CD4-positive, alpha-beta T cell treated with Interleukin-6 at 100 ng/mL for 8 hours (primary cell): ENCODE measurements around the gene DICER1.
A peak's percentile ranks its signal among the peaks of the same experiment; 100 is the strongest.

Source experiments
- DNase-seq: peaks from one replicate; pipeline ENCODE4 v3.0.0-alpha.2; 2020; ENCODE audit warnings: mixed read lengths, low spot score

Gene DICER1

DNA sequence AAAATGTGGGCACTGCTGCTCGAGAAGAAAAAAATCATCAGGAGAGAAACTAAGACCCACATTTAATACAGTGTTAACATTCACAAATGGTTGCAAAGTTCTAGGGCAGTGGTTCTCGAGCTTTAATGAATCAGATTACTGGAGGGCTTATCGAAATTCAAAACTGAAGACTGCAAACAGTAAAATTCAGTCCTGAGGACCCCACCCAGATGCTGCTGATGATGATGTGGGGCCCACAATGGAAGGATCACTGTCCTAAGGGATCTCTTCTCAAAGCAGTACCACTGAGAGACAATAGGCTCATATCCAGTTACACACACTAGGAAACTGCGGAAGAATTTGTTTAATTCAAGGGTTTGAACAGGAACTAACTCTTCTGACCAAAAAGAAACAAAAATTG, 31.4 kb downstream of the DICER1 start:
- no peak for DNase-seq

DNA sequence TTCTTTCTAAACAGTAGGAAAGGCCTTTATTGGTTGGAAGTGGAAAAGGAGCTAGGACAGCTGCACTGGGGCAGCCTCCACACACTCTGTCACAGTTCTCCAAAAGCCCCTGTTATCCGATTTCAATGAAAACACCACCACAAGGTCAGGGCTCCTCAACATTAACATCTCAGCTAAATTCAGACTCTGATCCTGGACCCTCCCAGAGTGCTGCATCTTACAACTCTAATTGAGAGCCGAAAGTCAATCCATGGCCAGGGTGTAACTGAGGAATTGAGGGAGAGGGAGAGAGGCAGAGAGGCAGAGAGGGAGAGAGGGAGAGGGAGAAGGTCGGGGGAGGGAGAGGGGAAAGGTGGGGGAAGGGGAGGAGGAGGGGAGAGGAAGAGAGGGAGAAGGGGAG, 32.1 kb downstream of the DICER1 start:
- DNase-seq: no peak

DNA sequence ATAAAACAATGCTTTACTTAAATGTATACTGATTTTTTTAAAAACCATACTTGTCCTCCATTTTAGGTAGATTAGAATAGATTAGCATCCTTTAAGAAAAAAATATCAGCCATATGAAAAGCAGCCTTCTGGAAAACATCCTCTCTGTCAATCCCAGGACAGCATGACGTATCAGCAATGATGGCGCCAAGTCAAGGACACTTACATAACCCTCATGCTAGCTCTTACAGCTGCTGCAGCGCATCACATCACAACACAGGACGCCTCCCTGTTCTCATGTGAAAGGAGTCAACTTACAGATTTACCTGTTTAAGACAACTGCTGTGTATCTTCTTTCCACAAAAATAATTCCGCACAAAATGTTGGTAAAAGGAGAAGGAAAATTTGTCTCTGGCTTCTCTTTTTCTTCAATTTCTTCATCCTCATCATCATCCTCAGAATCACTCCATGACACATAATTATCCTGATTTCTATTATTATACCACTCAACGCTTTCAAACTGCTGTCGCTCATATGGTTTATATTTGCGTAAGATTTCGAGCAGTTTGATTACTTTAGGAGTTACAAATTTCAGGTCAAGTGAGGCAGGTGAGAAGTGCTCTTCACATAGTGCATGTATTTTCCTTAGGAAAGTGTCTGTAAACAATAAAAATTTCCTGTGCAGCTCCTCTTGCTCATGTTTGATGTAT, 33.3 kb downstream of the DICER1 start:
- no peak for DNase-seq

DNA sequence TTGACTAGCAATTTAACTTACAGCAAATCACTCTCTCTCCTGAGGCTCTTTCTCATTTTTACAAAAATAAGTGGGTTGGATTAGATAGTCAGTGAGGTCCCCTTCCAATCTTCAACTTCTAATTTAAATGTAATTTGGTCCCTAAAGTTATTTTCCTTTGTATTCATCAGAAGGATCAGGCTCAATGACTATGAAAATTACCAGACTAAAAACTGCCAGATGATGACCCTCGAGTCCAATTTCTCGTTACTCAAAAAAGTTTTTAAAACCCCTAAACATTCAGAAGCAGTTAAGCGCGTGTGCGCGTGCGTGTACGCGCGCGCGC, 34.7 kb downstream of the DICER1 start:
- no peak for DNase-seq

DNA sequence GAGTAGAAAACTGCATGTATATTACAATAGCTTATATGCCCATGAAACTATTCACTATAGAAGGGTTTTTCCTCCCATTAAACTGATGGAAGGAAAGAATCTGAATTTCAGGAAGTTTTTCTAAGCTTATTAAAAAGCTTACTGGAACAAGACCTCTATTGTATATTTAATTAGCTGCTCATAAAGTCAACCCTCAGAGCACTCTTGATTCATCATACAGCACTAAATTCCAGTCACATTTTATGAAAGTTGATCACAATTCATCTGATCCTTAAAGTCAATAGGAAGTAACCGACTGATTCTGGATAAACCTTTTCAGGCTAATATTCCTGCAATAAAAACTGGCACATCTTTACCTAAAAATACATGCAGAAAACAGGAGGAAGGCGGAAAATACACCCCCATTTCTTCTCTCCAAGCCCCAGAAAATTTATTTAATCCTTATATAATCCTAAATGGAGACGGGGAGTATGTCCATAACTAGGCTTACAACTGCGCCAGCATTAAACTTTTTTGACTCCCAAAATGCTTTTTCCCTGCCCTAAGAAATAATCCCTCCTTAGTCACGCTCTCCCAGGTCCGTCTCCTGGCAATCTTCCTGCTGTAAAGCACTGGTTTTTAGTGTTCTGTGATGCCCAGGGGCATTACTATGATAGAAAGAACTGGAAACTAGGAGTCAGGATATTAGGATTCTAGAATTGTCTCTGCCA, 35.3 kb downstream of the DICER1 start:
- no peak for DNase-seq

DNA sequence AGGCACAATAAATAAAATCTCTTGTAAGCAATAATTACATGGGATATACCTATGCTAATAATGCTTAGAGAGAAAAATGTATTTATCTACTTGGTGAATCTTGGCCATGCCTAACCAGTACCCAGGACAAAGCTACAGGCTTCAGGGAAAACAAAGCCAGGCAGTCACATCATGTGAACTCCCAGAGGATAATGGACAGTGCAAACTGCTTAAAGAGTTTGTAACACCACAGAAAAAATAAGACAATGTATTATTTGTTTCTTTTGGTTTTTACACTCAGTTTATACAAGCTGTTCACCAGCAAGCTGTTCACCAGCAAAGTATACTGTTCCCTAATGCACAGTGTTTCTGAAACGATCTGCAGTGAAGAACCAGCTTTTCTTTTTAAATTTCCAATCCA, 38.0 kb downstream of the DICER1 start:
- DNase-seq: no peak

DNA sequence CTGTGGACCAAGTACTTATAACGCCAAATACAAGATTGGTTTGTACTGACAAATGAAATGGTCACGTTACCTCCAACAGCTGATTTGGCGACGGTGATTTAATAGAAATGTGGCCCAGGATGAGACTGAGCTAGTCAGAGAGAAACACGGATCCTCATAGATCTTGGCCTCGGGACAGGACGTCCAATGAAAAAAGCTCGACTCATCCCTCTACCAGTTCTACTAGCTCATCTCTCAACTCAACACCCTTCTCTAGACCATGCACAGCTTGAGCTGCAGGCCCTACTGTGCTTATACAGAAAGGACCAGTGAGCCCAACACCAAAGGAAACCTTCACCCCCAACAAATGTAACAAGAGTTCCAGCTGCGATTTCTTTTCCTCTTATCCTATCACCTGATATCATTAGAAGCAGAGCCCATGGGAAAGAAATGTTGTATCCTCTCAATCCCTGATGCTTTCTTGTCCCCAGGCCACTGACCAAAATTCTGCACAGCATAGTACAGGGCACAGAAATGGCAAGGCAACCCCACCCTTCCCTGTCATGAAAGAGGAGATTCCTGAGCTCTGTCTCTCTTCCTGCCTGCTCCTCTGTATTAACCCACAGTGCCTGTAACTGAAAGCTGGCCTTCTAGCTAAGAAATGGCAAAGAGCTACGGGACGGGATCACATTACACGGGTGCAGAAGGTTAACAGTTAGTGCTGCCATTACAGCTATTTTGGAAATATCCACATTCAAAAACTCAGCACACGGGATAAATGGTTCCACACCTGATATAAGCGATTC, 39.2 kb downstream of the DICER1 start:
- DNase-seq: no peak

DNA sequence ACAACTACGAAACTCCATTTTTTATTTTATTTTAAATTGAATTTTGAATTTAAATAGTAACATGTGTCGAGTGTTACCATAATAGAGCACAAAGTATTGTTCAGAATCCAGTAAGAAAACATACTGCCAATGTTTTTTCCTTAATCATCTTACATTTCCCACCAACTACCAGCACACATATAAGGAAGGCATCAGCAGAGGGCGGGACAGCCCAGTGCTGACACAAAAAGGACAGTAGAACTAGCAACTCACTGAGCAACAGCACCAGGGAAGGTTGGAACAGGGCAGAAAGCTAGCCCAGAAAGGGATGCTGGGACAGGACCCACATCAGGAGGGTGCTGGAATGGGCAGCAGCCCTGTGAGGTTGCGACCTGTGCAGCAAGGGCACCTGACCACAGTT, 43.9 kb downstream of the DICER1 start:
- DNase-seq: no peak

DNA sequence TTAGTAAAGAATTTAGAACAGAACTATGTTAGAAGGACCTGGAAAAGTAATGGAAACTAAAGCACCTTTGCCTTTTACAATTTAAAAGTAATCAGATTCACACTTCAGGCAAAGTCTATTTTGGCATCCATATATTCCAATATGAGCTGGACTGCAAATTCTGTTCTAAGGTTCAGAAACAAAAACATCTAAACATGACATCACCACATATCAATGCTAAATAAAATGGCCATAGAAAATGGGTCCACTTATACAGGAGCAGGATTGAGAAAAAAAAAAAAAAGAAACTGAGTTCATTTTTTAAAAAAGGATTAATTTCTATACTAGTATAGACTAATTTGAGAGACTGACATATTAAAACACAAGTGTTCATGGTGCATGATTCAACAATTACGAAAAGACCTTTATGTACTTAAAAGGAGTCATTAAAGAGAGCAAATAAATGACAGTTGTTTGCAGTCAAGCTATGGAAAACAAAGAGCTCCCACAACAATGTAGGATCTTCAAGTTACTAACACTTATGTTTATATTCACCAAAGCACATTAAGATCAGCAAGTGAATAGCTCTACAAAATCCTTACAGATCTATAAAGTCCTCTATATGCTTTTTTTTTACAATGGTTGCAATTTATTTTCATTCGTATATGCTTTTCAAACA, 45.7 kb downstream of the DICER1 start:
- no peak for DNase-seq

DNA sequence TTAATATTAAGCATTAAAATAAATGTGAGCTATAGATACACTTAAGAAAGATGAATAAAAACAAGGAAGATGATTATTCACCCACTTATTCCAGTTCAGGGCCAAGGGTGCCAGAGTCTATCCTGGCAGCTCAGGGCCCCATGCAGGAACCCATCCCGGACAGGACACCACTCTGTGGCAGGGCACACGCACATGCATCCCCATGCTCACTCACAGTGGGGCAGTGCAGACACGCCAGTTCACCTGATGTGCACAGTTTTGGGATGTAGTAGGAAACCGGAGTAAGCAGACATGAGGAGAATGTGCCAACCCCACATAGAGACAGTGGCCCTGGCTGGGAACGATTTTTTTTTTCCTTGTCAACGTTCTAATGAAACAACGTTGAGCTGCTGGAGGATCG, 47.2 kb downstream of the DICER1 start:
- no peak for DNase-seq

DNA sequence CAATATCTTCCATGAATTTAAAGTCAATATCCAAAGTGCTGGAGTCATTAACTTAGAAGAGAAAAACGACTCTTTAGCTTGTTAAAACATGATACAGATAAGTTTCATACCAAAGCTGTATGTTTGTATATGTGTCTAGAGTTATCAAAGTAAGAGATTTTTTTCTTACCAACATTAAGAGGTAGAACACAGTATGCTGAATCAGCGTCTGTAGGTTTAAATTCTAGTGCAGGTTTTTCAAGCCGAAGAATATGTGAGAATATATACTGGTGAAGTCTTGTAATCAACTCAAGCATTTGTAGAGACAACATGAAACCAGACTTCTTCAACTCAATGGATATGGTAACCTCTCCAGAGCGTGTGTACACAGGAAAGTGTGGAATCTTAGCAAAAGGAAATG, 49.6 kb downstream of the DICER1 start:
- DNase-seq: no peak

DNA sequence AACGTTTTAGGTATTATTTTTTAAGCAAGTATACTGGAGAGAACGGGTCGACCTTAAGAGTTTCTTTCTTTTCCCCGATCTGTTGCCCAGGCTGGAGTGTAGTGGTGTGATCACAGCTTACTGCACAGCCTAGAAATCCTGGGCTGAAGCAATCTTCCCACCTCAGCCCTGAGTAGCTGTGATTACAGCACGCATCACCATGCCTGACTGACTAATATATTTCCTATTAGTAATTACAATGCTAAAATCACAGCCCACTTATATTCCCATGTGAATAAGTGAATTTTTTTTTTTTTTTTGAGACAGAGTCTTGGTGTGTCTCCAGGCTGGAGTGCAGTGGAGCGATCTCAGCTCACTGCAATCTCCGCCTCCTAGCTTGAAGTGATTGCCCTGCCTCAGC, 50.4 kb downstream of the DICER1 start:
- no peak for DNase-seq

DNA sequence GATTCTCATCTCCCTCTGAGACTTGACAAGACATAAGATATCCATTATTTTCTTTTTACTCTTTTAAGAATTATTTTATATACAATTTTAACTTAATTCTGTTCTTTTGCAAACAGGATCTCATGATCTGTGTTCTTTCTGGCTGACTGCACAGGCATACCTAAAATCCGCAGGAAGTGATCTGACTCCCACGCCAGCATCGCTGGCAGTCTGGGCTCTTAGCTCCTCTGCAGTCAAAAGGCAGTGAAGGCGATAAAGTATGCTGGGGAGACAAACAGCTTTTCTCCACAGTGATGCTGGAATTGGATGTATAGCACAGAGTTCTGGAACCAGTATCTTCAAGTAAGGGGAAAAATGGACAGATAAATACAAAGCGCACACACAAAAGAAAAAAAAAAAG, 52.4 kb downstream of the DICER1 start:
- no peak for DNase-seq

DNA sequence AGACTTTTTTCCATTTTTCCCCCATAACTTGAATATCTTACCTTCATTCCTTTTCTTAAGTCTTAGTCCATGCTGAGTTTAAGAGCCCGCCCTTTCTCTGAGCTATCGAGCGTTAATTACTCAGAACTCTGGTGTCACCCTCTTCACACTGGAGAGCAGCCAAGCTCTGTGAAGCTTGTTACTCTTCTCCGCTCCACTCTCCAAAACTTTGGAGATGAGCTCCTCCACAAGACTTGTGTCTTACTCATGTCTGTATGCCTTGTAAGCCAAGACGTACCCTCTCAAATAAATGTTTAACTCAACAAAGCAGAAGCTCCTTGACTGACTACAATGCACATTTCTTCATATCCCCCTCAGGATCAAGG, 54.7 kb downstream of the DICER1 start:
- DNase-seq: no peak

DNA sequence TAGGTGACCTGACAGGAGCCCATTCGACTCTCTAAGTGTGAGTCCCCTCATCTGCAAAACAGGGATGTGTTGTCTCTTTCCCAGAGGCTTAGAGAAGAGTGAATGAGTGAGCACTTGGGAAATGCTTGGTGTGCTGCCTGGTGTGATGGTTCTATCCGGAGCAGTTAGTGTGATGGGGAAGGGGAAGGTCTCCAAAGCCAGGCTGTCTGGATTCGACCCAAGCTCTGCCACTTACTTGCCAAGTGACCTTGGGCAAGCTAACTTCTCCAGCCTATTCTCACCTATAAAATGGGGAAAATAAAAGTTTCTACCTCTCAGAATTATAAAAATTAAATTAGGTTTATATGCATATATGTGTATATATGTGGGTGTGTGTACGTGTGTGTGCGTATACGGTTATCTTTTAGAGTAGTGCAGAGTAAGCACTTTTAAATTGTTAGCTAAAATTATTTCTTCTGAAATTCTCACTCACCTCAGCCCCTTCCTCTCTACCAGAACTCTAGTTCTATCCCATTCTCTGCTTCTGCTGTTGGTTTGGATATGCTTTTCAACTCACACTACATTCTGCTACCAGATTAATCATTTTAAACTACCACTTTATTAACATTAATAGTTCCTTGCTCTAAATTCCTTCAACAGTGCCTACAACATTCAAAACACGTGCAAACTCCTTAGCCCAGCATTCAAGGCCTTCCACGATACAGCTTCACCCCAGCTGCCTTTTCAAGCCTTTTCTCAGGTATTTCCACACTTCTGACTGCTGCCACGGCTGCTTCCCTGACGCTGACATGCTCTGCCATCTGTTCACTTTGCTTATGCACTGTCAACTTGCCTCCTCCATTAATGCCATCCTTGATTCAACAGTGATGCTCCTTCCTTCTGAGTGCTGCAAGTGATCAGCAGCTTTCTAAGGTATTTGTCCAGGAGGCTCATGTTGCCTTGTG, 55.3 kb downstream of the DICER1 start:
- no peak for DNase-seq

DNA sequence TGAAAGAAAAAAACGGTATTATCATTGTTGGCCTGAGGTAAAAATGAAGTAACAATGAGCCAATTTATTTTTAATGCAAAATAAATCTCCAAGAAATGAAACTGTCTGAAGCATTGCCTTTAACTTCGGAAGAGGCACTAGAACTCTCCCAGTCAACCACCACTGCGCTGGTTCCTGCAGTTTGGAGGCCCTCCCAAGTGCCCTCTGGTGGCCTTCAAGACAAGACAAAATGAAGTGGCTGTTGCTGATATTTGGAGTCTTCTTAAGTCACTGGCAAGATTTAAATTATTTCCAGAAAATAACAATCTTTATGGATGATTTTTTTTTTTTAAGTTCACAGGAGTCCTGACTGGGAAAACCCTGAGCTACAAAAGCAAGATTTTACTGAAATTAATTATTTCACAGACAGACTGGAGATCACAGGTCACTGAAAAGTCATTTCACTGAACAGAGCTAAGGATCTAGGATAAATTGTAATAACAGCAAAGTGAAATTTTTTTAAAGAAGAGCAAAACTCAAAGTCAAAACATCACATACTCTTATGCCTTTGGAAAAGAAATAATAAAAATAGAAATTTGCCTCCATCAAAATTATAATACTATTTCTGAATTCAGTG, 58.2 kb downstream of the DICER1 start:
- peak; percentile 27 for DNase-seq

DNA sequence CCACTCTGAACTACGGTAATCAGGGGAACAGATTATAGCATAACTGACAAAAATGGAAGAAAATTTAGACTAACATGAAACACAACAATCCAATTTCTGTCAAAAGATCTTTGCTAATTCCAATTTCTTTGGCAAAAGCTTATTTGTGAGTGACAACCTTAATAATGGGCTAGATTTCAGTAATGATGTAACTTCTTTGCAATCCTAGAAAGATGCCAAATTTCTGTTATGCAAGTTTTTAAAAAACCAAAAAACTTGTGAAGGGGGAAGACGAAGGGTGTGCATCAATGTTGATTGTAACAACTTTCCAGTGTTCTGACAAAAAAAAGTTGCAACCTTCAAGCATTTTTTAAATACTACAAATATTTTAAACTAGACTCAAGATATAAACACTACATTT, 59.9 kb downstream of the DICER1 start:
- no peak for DNase-seq

DNA sequence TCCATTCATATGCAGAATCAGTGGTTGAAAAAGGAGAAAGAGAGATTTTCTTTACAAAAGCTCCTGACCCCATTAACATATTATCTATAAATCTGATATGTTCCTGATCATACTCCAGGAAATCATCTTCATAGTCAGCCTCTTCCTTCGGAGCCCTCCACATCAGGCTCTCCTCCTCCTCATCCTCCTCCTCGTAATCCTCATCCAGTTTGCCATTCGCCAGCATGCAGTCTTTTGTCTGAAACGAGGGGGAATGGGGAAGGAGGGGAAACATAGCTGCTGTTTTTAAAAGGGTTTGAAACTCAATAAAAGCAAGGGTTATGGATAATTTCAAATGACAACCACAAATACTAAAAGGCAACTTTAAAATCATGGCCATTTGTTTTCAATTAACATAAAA, 60.9 kb downstream of the DICER1 start:
- DNase-seq: no peak

DNA sequence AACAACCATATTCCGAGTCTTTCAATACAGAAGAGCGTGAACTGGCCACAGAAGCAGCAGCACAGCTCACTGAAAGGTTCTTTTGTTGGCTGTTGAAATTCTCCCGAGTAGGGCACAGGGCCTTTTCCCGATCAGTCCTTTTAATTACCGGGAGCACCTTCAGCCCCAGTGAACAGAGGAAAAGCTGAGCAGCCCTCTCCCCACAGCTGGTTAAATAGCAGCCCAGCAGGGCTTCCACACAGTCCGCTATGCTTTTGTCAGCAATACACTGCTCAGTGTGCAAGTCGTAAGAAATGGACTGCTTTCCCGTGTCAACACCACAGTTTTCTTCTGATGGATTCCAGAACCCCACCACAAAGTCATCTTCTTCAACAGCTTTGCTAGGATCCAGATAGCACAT, 61.3 kb downstream of the DICER1 start:
- no peak for DNase-seq

DNA sequence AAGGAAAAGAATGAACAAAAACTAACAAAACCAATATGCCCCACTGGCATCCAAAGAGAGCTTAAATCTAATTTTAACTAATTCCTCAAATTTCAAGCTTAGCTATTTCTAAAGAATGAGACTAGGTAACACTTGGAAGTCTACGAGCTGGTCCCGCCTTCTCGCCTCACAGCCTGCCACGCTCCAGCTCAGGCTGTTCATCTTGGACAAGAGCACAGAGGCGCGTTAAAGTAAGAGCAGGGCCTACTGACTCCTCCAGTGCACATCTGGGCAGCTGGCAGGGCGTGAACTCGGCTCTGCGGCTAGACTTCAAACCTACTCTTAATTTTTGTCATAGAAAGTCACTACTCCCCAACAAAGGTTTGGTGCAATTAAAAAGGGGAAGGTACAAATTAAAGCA, 64.6 kb downstream of the DICER1 start:
- no peak for DNase-seq

DNA sequence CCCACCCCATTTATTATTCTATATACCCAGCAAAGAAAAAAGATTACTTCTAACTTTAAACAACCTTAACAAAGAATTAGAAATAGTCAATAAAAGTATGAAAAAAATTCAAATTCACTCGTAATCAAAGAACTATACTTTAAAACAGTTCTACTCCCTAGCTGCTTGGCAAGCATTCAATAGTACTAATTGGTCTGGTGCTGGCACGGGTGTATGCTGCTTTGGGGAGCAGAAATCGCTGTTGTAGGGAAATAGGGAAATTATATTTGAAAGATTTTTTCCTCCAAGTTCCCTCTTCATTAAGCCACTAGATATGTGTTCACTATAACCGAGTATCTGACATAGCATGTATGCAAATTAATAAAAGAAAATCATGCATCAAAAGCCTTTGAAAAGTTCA, 65.7 kb downstream of the DICER1 start:
- no peak for DNase-seq
